ENCODE results near the gene RNH1. TPM values are rescaled to one million over a fixed set of nuclear protein-coding genes. Genes with fewer than 3 reads are reported as not detected.

Gene RNH1
- total RNA-seq, 2 donors from 2014 or later, result 42.7 to 43.2 TPM

DNA sequence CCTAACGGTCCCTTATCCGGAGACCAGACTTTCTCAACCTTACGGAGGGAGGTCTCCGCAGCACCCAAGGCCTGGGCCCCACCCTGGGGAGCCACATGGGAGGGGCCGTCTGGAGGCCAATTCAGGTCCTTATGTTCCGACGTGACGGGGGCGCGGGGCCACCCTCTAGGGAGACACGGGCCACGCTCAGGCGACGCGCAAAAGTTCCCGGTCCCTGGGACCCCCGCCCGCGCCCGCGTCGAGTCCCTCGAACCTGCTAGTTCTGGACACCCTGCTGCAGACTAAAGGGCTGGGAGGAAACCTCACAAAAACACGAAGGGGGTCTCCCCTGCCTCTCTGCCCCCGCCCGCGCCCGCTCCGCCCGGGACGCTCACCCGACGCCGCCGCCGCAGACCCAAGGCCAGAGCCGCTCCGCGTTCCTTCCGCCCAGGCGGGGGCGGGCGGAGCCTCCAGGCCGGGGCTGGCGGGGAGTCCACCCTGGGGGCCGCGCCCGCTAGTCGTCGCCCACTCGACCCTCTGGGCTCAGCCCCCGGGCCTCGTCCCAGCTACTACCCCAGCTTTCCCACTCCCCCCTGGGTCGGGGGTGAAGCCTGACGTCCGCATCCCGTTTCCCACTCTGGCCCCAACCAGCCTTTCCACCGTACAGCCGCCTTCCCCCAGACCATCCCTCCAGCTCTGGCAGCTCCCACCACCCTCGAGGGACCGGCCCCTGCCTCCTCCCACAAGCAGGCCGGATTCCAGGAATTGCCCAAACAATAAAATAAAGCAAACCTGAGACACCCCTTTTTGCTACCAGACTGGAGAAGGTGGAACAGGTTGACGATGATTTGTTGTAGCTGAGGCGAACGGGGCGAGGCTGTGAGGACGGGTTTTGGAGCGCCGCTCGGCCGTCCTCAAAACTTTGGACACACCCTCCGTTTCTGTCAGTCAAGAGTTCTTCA, 2.7 kb downstream of the RNH1 start:
- DNase-seq, result peak; percentile 43
- WGBS, 2 experiments (ENCODE audit: insufficient coverage in 1 of 2, insufficient read length in 1 of 2), result 56 to 84% methylated on average over 43 to 72 of the region's 72 CpGs
- Histone ChIP-seq H3K27me3 (ENCODE audit: control insufficient read depth, insufficient read depth, low read length, poor library complexity, severe bottlenecking) (no peaks in the 10 kb centered on the region), H3K4me3 (ENCODE audit: low read length) (peak overlapping the region; percentile 91), H3K4me1 (ENCODE audit: control insufficient read depth, insufficient read depth, low read length) (no peaks in the 10 kb centered on the region), H3K36me3 (ENCODE audit: control insufficient read depth, insufficient read depth, low read length) (peaks cover 21% of the 10 kb centered on the region), H3K9me3 (ENCODE audit: control insufficient read depth, low read length) (no peaks in the 10 kb centered on the region), H3K9ac (ENCODE audit: extremely low read depth, low read length, poor library complexity, severe bottlenecking) (no peak overlapping the region), H3K27ac (ENCODE audit: low read depth, low read length) (no peak overlapping the region)
- TF ChIP-seq, protein P1, sequence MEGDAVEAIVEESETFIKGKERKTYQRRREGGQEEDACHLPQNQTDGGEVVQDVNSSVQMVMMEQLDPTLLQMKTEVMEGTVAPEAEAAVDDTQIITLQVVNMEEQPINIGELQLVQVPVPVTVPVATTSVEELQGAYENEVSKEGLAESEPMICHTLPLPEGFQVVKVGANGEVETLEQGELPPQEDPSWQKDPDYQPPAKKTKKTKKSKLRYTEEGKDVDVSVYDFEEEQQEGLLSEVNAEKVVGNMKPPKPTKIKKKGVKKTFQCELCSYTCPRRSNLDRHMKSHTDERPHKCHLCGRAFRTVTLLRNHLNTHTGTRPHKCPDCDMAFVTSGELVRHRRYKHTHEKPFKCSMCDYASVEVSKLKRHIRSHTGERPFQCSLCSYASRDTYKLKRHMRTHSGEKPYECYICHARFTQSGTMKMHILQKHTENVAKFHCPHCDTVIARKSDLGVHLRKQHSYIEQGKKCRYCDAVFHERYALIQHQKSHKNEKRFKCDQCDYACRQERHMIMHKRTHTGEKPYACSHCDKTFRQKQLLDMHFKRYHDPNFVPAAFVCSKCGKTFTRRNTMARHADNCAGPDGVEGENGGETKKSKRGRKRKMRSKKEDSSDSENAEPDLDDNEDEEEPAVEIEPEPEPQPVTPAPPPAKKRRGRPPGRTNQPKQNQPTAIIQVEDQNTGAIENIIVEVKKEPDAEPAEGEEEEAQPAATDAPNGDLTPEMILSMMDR (conservative IDR thresholded peaks at IDR 0.05), result no peak
- Mint-ChIP-seq H3K27ac (no peak overlapping the region), H3K9me3 (no peaks in the 10 kb centered on the region), H3K4me1 (no peaks in the 10 kb centered on the region), H3K4me3 (peak overlapping the region; percentile 90), H3K27me3 (ENCODE audit: insufficient read depth) (peaks cover 2% of the 10 kb centered on the region), H3K36me3 (ENCODE audit: low read depth) (peaks cover 22% of the 10 kb centered on the region)

DNA sequence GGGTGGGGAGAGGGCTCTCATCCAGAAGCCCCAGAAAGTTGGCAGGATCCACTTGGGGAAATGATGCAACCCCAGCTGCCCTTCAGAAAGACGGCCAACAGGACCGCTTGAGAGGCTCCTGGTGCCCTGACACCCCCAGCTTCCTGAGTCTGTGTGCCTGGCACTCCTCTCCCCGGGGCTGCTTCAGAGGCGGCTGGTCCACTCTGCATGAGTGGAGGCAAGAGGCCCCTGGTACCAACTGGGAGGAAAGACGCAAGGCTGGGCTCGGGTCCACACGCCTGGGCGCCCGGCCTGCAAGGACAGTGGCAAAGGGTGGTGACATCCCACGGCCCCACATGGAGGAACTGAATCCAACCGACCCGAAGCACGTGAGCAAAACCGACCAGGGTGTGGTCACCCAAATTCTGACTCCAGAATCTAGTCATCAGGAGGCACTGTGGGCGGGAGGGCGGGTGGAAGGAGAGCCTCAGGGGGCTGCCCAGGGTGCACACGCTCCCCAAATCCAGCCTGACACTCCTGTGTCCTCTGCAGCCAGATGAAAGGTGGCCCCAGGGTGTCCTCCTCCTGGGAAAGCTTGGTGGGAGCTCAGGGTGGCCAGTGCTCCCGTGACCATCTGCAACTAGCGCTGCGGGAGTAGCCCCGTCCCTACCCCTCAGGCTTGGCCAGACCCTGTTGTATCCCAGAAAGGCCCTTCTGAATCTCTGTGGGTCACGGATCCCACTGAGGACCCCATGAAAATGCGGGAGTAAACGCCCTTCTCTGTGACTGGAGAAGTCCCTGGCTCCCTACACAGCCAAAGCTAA, 3.7 kb downstream of the RNH1 start:
- TF ChIP-seq, protein P1 (conservative IDR thresholded peaks at IDR 0.05), result no peak
- no peak overlapping the region for H3K4me3 ChIP-seq (ENCODE audit: low read length)
- Mint-ChIP-seq H3K36me3 (ENCODE audit: low read depth) (peaks cover 24% of the 10 kb centered on the region), H3K9me3 (no peaks in the 10 kb centered on the region), H3K4me3 (no peak overlapping the region), H3K27ac (no peak overlapping the region), H3K4me1 (no peaks in the 10 kb centered on the region), H3K27me3 (ENCODE audit: insufficient read depth) (peaks cover 2% of the 10 kb centered on the region)
- 93 to 97% methylated on average over 19 to 24 of the region's 24 CpGs for WGBS, 2 experiments (ENCODE audit: insufficient coverage in 1 of 2, insufficient read length in 1 of 2)
- H3K36me3 ChIP-seq (ENCODE audit: control insufficient read depth, insufficient read depth, low read length), result peaks cover 25% of the 10 kb centered on the region
- no peaks in the 10 kb centered on the region for H3K9me3 ChIP-seq (ENCODE audit: control insufficient read depth, low read length)
- no peaks in the 10 kb centered on the region for H3K4me1 ChIP-seq (ENCODE audit: control insufficient read depth, insufficient read depth, low read length)
- no peak overlapping the region for H3K9ac ChIP-seq (ENCODE audit: extremely low read depth, low read length, poor library complexity, severe bottlenecking)
- peak; percentile 32 for DNase-seq
- H3K27ac ChIP-seq (ENCODE audit: low read depth, low read length), result no peak overlapping the region
- H3K27me3 ChIP-seq (ENCODE audit: control insufficient read depth, insufficient read depth, low read length, poor library complexity, severe bottlenecking), result no peaks in the 10 kb centered on the region

DNA sequence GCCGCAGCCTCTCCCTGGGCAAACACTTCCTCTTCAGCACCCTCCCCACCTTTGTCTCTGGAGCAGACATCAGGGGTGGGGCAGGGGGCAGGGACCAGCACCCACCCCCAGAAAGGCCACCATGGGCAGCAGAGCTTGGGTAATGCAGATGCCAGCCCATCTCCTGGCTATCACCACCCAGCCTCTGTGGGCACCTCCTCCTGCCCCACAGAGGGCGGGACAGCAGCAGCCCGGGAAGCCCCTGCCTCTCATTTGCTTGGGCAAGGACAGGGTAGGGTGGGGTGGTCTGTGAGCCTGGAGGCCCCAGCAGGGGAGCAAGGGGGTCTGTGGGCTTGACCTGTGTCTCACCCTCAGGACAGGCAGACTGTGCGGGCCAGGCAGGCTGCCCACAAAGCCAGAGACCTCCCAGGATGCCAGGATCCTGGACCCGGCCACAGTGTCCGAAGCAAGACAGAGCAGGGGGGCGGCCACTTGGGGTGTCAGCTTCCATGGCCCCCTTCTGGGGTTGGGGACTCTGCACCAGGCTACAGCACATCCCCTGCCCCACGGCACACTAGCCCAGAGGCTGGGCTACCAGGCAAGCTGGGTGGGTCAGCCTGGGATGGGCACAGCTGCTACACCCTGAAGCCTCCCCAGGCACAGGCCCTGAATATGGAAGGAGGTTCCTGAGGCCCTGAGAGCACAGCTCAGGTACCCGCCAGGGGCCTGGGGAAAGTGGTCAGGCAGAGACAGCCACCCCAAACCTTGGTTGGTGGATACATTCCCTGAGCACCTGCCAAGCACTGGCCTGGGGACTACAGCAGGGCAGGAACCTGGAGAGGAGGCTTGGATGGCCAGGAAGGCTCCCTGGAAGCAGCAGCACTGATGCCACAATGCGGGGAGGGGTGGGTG, 4.5 kb downstream of the RNH1 start:
- Mint-ChIP-seq H3K4me1 (no peaks in the 10 kb centered on the region), H3K27me3 (ENCODE audit: insufficient read depth) (peaks cover 2% of the 10 kb centered on the region), H3K4me3 (no peak overlapping the region), H3K27ac (no peak overlapping the region), H3K36me3 (ENCODE audit: low read depth) (peaks cover 30% of the 10 kb centered on the region), H3K9me3 (peaks cover 3% of the 10 kb centered on the region)
- Histone ChIP-seq H3K9ac (ENCODE audit: extremely low read depth, low read length, poor library complexity, severe bottlenecking) (no peak overlapping the region), H3K36me3 (ENCODE audit: control insufficient read depth, insufficient read depth, low read length) (peaks cover 33% of the 10 kb centered on the region), H3K9me3 (ENCODE audit: control insufficient read depth, low read length) (peaks cover 4% of the 10 kb centered on the region), H3K27ac (ENCODE audit: low read depth, low read length) (no peak overlapping the region), H3K27me3 (ENCODE audit: control insufficient read depth, insufficient read depth, low read length, poor library complexity, severe bottlenecking) (no peaks in the 10 kb centered on the region), H3K4me3 (ENCODE audit: low read length) (no peak overlapping the region), H3K4me1 (ENCODE audit: control insufficient read depth, insufficient read depth, low read length) (no peaks in the 10 kb centered on the region)
- TF ChIP-seq, protein P1 (conservative IDR thresholded peaks at IDR 0.05), result no peak
- WGBS, 2 experiments (ENCODE audit: insufficient coverage in 1 of 2, insufficient read length in 1 of 2), result 93 to 97% methylated on average over 5 to 10 of the region's 10 CpGs
- DNase-seq, result peak; percentile 37

Measured in endodermal cell (in vitro differentiated cells).